WTC11 (cell line): ENCODE measurements around the gene MOB3A. TPM values are rescaled to one million over a fixed set of nuclear protein-coding genes. Genes with fewer than 3 reads are reported as not detected.

Experiments
- ATAC-seq: fragments of 200-7000 bp; cut with Tn5 transposase; 2 replicates; pipeline ENCODE4 v1.10.0; 2021; ENCODE audit warnings: mild to moderate bottlenecking, moderate library complexity
- CTCF ChIA-PET: fragments of 300-600 bp; sonication (Branson Sonifier 250); formaldehyde crosslinking; loops from one replicate; lab custom pipeline; 2021; ENCODE audit warnings: antibody characterized with exemption; lab: Charles Lee
- POLR2A ChIA-PET: fragments of 350-600 bp; sonication (Branson Sonifier 250); formaldehyde crosslinking; loops from one replicate; lab custom pipeline; 2021; ENCODE audit warnings: antibody characterized with exemption; lab: Charles Lee
- DNase-seq: peaks from one replicate; pipeline ENCODE4 v3.0.0; 2021; ENCODE audit warnings: low spot score
- H3K27ac Mint-ChIP-seq: 2 replicates; pipeline ENCODE4 v1.8.0; 2021; ENCODE audit warnings: mixed read lengths
- H3K27me3 Mint-ChIP-seq: 2 replicates; pipeline ENCODE4 v1.8.0; 2021; ENCODE audit warnings: low read depth, mild to moderate bottlenecking, moderate library complexity, mixed read lengths
- H3K36me3 Mint-ChIP-seq: 2 replicates; pipeline ENCODE4 v1.8.0; 2021; ENCODE audit warnings: mixed read lengths
- H3K4me1 Mint-ChIP-seq: 2 replicates; pipeline ENCODE4 v1.8.0; 2022; ENCODE audit warnings: mixed read lengths
- H3K4me3 Mint-ChIP-seq: 2 replicates; pipeline ENCODE4 v1.8.0; 2021; ENCODE audit warnings: mild to moderate bottlenecking, moderate library complexity, mixed read lengths
- H3K9me3 Mint-ChIP-seq: 2 replicates; pipeline ENCODE4 v1.8.0; 2021; ENCODE audit warnings: mixed read lengths
- CREB1 ChIP-seq: sonication (generic); formaldehyde crosslinking; IDR thresholded peaks from 2 replicates; pipeline ENCODE4 v1.8.0; 2023; ENCODE audit warnings: mild to moderate bottlenecking, missing genetic modification reagents
- E2F1 ChIP-seq: sonication (generic); formaldehyde crosslinking; IDR thresholded peaks from 2 replicates; pipeline ENCODE4 v1.8.0; 2022; ENCODE audit warnings: mild to moderate bottlenecking, missing genetic modification reagents
- E2F4 ChIP-seq: sonication (generic); formaldehyde crosslinking; IDR thresholded peaks from 2 replicates; pipeline ENCODE4 v1.8.1; 2022; ENCODE audit warnings: low read depth, mild to moderate bottlenecking, moderate library complexity, missing genetic modification reagents, borderline replicate concordance
- ESRRA ChIP-seq: sonication (generic); formaldehyde crosslinking; IDR thresholded peaks from 2 replicates; pipeline ENCODE4 v1.8.1; 2022; ENCODE audit warnings: mild to moderate bottlenecking, missing genetic modification reagents, borderline replicate concordance
- FOXP1 ChIP-seq: sonication (generic); formaldehyde crosslinking; IDR thresholded peaks from 2 replicates; pipeline ENCODE4 v1.8.0; 2022; ENCODE audit warnings: missing genetic modification reagents, mild to moderate bottlenecking, moderate library complexity, borderline replicate concordance
- GRHL2 ChIP-seq: fragments of 250-450 bp; sonication (Bioruptor Pico); IDR thresholded peaks from 2 replicates; pipeline ENCODE4 v1.8.0; 2022; ENCODE audit warnings: mild to moderate bottlenecking, moderate library complexity; ENCODE audit not compliant: insufficient replicate concordance, severe bottlenecking
- MXD4 ChIP-seq: fragments of 250-450 bp; sonication (Bioruptor Pico); IDR thresholded peaks from 2 replicates; pipeline ENCODE4 v1.8.0; 2021; ENCODE audit warnings: mild to moderate bottlenecking, moderate library complexity, borderline replicate concordance
- MYBL2 ChIP-seq: sonication (generic); formaldehyde crosslinking; IDR thresholded peaks from 2 replicates; pipeline ENCODE4 v1.8.1; 2023; ENCODE audit warnings: mild to moderate bottlenecking, moderate library complexity, missing genetic modification reagents
- NFYB ChIP-seq: sonication (generic); formaldehyde crosslinking; conservative IDR thresholded peaks from 2 replicates; pipeline ENCODE4 v1.8.0; 2022; ENCODE audit warnings: low read depth, missing genetic modification reagents
- NR1H2 ChIP-seq: sonication (generic); formaldehyde crosslinking; IDR thresholded peaks from 2 replicates; pipeline ENCODE4 v1.9.0; 2021; ENCODE audit warnings: mild to moderate bottlenecking, moderate library complexity, missing genetic modification reagents
- PRDM15 ChIP-seq: sonication (generic); formaldehyde crosslinking; IDR thresholded peaks from 2 replicates; pipeline ENCODE4 v1.8.0; 2022; ENCODE audit warnings: missing genetic modification reagents
- SMAD4 ChIP-seq: sonication (generic); formaldehyde crosslinking; IDR thresholded peaks from 2 replicates; pipeline ENCODE4 v1.8.0; 2022; ENCODE audit warnings: mild to moderate bottlenecking, missing genetic modification reagents
- ZNF263 ChIP-seq: sonication (generic); formaldehyde crosslinking; IDR thresholded peaks from 2 replicates; pipeline ENCODE4 v1.8.1; 2022; ENCODE audit warnings: low read depth, mild to moderate bottlenecking, moderate library complexity, missing genetic modification reagents
- ZNF423 ChIP-seq: fragments of 250-450 bp; sonication (Bioruptor Pico); IDR thresholded peaks from 2 replicates; pipeline ENCODE4 v2.1.2; 2022; ENCODE audit warnings: mild to moderate bottlenecking, moderate library complexity
- total RNA-seq: library from RNA; stranded (reverse); gene quantifications from 3 replicates; pipeline ENCODE4 v1.2.3, GENCODE V29; 2021
- TF ChIP-seq, protein P1 (sequence below): fragments of 200-600 bp; IDR thresholded peaks from 2 replicates; pipeline ENCODE4 v1.8.0; 2022; ENCODE audit warnings: antibody characterized with exemption
- TF ChIP-seq, protein P2 (sequence below): sonication (generic); formaldehyde crosslinking; IDR thresholded peaks from 2 replicates; pipeline ENCODE4 v1.8.1; 2022; ENCODE audit warnings: missing genetic modification reagents, borderline replicate concordance
- TF ChIP-seq, protein P3 (sequence below): sonication (generic); formaldehyde crosslinking; IDR thresholded peaks from 2 replicates; pipeline ENCODE4 v1.8.1; 2023; ENCODE audit warnings: mild to moderate bottlenecking, missing genetic modification reagents
- TF ChIP-seq, protein P4 (sequence below): sonication (generic); formaldehyde crosslinking; IDR thresholded peaks from 2 replicates; pipeline ENCODE4 v1.8.1; 2023; ENCODE audit warnings: mild to moderate bottlenecking, missing genetic modification reagents, borderline replicate concordance

MOB3A gene
- total RNA-seq, 1 experiment from 2014 or later, result 8.1 TPM

- Mint-ChIP-seq H3K4me1 (no peaks in the 10 kb centered on the region), H3K9me3 (no peaks in the 10 kb centered on the region), H3K36me3 (peaks cover 46% of the 10 kb centered on the region), H3K27me3 (no peaks in the 10 kb centered on the region), H3K4me3 (no peak overlapping the region), H3K27ac (0 out of 2 replicates have a peak overlapping the region, but pooled peaks have one; percentile 6)
- CTCF ChIA-PET, result interaction anchor here (1.3 kb wide), 1 partner anchor 20 kb away, joined by 4 read pairs; no protein-coding TSS in a partner anchor
- ATAC-seq (no peak), DNase-seq (no peak)
- POLR2A ChIA-PET, result interaction anchor here (0.9 kb wide), 1 partner anchor 94 kb away, joined by 3 read pairs; no protein-coding TSS in a partner anchor
- TF ChIP-seq GRHL2 (CRISPR knock-in tag) (no peak), MXD4 (no peak), E2F4 (CRISPR knock-in tag) (no peak), ESRRA (CRISPR knock-in tag) (no peak), NR1H2 (CRISPR knock-in tag) (no peak), CREB1 (CRISPR knock-in tag) (no peak), ZNF423 (no peak), MYBL2 (CRISPR knock-in tag) (no peak), FOXP1 (CRISPR knock-in tag) (no peak), E2F1 (no peak), SMAD4 (CRISPR knock-in tag) (no peak), NFYB (no peak), ZNF263 (no peak), PRDM15 (CRISPR knock-in tag) (no peak)
- TF ChIP-seq, protein P1, sequence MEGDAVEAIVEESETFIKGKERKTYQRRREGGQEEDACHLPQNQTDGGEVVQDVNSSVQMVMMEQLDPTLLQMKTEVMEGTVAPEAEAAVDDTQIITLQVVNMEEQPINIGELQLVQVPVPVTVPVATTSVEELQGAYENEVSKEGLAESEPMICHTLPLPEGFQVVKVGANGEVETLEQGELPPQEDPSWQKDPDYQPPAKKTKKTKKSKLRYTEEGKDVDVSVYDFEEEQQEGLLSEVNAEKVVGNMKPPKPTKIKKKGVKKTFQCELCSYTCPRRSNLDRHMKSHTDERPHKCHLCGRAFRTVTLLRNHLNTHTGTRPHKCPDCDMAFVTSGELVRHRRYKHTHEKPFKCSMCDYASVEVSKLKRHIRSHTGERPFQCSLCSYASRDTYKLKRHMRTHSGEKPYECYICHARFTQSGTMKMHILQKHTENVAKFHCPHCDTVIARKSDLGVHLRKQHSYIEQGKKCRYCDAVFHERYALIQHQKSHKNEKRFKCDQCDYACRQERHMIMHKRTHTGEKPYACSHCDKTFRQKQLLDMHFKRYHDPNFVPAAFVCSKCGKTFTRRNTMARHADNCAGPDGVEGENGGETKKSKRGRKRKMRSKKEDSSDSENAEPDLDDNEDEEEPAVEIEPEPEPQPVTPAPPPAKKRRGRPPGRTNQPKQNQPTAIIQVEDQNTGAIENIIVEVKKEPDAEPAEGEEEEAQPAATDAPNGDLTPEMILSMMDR, result no peak
- TF ChIP-seq, protein P2, sequence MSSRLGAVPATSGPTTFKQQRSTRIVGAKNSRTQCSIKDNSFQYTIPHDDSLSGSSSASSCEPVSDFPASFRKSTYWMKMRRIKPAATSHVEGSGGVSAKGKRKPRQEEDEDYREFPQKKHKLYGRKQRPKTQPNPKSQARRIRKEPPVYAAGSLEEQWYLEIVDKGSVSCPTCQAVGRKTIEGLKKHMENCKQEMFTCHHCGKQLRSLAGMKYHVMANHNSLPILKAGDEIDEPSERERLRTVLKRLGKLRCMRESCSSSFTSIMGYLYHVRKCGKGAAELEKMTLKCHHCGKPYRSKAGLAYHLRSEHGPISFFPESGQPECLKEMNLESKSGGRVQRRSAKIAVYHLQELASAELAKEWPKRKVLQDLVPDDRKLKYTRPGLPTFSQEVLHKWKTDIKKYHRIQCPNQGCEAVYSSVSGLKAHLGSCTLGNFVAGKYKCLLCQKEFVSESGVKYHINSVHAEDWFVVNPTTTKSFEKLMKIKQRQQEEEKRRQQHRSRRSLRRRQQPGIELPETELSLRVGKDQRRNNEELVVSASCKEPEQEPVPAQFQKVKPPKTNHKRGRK (CRISPR knock-in tag), result no peak
- TF ChIP-seq, protein P3, sequence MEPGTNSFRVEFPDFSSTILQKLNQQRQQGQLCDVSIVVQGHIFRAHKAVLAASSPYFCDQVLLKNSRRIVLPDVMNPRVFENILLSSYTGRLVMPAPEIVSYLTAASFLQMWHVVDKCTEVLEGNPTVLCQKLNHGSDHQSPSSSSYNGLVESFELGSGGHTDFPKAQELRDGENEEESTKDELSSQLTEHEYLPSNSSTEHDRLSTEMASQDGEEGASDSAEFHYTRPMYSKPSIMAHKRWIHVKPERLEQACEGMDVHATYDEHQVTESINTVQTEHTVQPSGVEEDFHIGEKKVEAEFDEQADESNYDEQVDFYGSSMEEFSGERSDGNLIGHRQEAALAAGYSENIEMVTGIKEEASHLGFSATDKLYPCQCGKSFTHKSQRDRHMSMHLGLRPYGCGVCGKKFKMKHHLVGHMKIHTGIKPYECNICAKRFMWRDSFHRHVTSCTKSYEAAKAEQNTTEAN (CRISPR knock-in tag), result no peak
- TF ChIP-seq, protein P4, sequence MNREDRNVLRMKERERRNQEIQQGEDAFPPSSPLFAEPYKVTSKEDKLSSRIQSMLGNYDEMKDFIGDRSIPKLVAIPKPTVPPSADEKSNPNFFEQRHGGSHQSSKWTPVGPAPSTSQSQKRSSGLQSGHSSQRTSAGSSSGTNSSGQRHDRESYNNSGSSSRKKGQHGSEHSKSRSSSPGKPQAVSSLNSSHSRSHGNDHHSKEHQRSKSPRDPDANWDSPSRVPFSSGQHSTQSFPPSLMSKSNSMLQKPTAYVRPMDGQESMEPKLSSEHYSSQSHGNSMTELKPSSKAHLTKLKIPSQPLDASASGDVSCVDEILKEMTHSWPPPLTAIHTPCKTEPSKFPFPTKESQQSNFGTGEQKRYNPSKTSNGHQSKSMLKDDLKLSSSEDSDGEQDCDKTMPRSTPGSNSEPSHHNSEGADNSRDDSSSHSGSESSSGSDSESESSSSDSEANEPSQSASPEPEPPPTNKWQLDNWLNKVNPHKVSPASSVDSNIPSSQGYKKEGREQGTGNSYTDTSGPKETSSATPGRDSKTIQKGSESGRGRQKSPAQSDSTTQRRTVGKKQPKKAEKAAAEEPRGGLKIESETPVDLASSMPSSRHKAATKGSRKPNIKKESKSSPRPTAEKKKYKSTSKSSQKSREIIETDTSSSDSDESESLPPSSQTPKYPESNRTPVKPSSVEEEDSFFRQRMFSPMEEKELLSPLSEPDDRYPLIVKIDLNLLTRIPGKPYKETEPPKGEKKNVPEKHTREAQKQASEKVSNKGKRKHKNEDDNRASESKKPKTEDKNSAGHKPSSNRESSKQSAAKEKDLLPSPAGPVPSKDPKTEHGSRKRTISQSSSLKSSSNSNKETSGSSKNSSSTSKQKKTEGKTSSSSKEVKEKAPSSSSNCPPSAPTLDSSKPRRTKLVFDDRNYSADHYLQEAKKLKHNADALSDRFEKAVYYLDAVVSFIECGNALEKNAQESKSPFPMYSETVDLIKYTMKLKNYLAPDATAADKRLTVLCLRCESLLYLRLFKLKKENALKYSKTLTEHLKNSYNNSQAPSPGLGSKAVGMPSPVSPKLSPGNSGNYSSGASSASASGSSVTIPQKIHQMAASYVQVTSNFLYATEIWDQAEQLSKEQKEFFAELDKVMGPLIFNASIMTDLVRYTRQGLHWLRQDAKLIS (CRISPR knock-in tag), result no peak
Measured at GRCh38 chr19:2135474-2136402, 39.6 kb upstream of the MOB3A start.
